Vagina (tissue), 2 donors: ENCODE measurements around the gene LYSMD3.

Source experiments
- CTCF ChIP-seq, 3 experiments: fragments of 450-650 bp in 2 of 3; fragments of 200-600 bp in 1 of 3; sonication (generic) in 1 of 3; IDR thresholded peaks; one replicate each; pipeline ENCODE4 v1.5.1; 2017 to 2019; ENCODE audit warnings: antibody characterized with exemption in 3 of 3, mild to moderate bottlenecking in 2 of 3, moderate library complexity in 2 of 3
- POLR2A ChIP-seq, 2 donors: fragments of 450-650 bp; IDR thresholded peaks; one replicate each; pipeline ENCODE4 v1.6.1; 2017; ENCODE audit warnings: antibody characterized with exemption in 2 of 2, mild to moderate bottlenecking in 2 of 2, moderate library complexity in 2 of 2

GRCh38 chr5:90529194-90529938, at the start of gene LYSMD3:
- TF ChIP-seq CTCF (IDR thresholded peaks at IDR 0.05) (peak in 1 of 3 experiments; percentile 4), POLR2A (IDR thresholded peaks at IDR 0.05) (peak in 1 of 2 donors; percentile 84)
